Measurements from ENCODE around the gene TFCP2. TPM values are rescaled to one million over a fixed set of nuclear protein-coding genes. Genes with fewer than 3 reads are reported as not detected.

Gene TFCP2
- total and polyA plus RNA-seq, 2 of the 13 experiments (the other 11 are each of a cell fraction or from before 2014, with no cell fraction given), result 7.6 to 10.0 TPM

GRCh38 chr12:51067771-51068170 lies 105.2 kb downstream of the TFCP2 start:
- in situ Hi-C loops (cut with HindIII; ENCODE audit: extremely low pct_ligation_motif_present, low pct_unique_long_range_greater_than_20kb) (no loop called here), intact Hi-C loops (cut with micrococcal nuclease; ENCODE audit: unreplicated experiment) (no loop called here)
- Histone ChIP-seq H2AFZ (ENCODE audit: low read length) (no peak overlapping the region), H3K27me3 (ENCODE audit: control insufficient read depth in 1 of 2, insufficient read depth in 2 of 2, low read length in 2 of 2) (no peaks in the 10 kb centered on the region), H3K36me3 (replicated peaks in 1 of 2; ENCODE audit: control insufficient read depth in 1 of 2, insufficient read depth in 2 of 2, low read length in 2 of 2) (peaks cover 7 to 42% of the 10 kb centered on the region in 2 experiments), H4K20me1 (ENCODE audit: insufficient read depth, low read length) (no peaks in the 10 kb centered on the region), H3K9ac (ENCODE audit: insufficient read depth, low read depth, low read length) (no peak overlapping the region), H3K4me2 (ENCODE audit: low read depth, low read length) (no peak overlapping the region), H3K4me1 (ENCODE audit: insufficient read depth, low read length) (peaks cover 38% of the 10 kb centered on the region), H3K27ac (ENCODE audit: extremely low read length, insufficient read depth, low read length) (no peak overlapping the region), H3K9me3 (ENCODE audit: low read length) (no peaks in the 10 kb centered on the region), H3K79me2 (ENCODE audit: insufficient read depth, low read length) (no peaks in the 10 kb centered on the region), H3K4me3 (replicated peaks in 1 of 3; ENCODE audit: insufficient read depth in 1 of 3, low read depth in 2 of 3, low read length in 3 of 3) (no peak overlapping the region)
- ATAC-seq, result no peak
- CTCF ChIA-PET (ENCODE audit: low intra/inter-chr PET ratio, low total read pairs), result no interaction called here
- DNase-seq (ENCODE audit: low spot score), result no peak
- no peak for FAIRE-seq
- POLR2A ChIA-PET, result interaction anchor here (1.2 to 2.6 kb wide), 2 partner anchors 15 to 19 kb away, joined by 7 to 18 read pairs; partner anchors contain the start of gene CSRNP2
- 78% methylated on average over 7 of the region's 7 CpGs for WGBS (ENCODE audit: low lambda C conversion rate)
- BruUV-seq (replicated peaks), result no TSS peak
- TF ChIP-seq HDAC1 (CRISPR knock-in tag; IDR thresholded peaks at IDR 0.05) (no peak), ZNF737 (CRISPR knock-in tag; IDR thresholded peaks at IDR 0.05; ENCODE audit: borderline replicate concordance) (no peak), NFKBIZ (CRISPR knock-in tag; IDR thresholded peaks at IDR 0.05) (no peak), ZNF350 (CRISPR knock-in tag; IDR thresholded peaks at IDR 0.05; ENCODE audit: borderline replicate concordance, low read depth) (no peak), PHB2 (IDR thresholded peaks at IDR 0.05; ENCODE audit: partially characterized antibody) (no peak), POGZ (CRISPR knock-in tag; IDR thresholded peaks at IDR 0.05) (no peak), POLR2AphosphoS2 (IDR thresholded peaks at IDR 0.05; ENCODE audit: low read depth, low read length) (no peak), CBX1 (IDR thresholded peaks at IDR 0.05; ENCODE audit: low read depth) (no peak), NFIC (IDR thresholded peaks at IDR 0.05; ENCODE audit: low read length) (no peak), ZNF704 (CRISPR knock-in tag; IDR thresholded peaks at IDR 0.05; ENCODE audit: borderline replicate concordance) (no peak), THAP9 (CRISPR knock-in tag; IDR thresholded peaks at IDR 0.05; ENCODE audit: borderline replicate concordance) (no peak), FOXC1 (CRISPR knock-in tag; IDR thresholded peaks at IDR 0.05; ENCODE audit: borderline replicate concordance) (no peak)

All from HepG2 (cell line).